Measurements from ENCODE around the gene SH2D3C. TPM values are rescaled to one million over a fixed set of nuclear protein-coding genes. Genes with fewer than 3 reads are reported as not detected.

Gene SH2D3C
- total RNA-seq, 1 donor from 2014 or later = not detected

DNA sequence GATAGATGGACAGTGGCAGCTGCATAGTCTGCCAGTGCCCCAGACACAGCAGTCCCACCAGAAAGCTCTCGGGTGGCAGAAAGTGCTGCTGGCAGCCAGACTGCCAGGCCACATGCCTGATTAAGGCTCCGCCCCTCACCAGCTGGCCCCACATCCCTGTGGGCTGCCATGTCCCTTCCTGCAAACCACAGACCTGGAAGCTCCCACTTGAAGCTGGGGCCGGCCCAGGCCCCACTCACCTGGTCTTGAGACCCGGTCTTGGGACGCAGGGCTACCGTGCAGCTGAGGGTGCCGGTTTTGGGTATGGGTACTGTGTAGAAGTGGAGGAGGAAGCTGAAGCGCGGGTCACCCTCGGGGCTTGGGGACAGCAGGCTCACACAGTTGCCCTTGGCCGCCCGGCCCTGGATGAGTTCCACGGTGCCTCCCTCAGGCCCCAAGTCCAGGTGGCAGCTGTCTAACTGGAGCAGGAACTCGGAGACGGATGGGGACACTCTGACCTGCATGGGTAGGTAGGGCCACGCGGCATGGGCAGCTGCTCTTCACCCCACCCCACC is 39.5 kb upstream of the SH2D3C start:
- FAIRE-seq (no peak), DNase-seq (ENCODE audit: low read depth) (no peak)
- Histone ChIP-seq H3K4me3 (ENCODE audit: low read depth, low read length) (no peak overlapping the region), H3K27me3 (ENCODE audit: control insufficient read depth, insufficient read depth, low read length) (no peaks in the 10 kb centered on the region), H3K36me3 (ENCODE audit: control insufficient read depth, insufficient read depth, low read length) (peaks cover 9% of the 10 kb centered on the region)
- TF ChIP-seq, protein P1, sequence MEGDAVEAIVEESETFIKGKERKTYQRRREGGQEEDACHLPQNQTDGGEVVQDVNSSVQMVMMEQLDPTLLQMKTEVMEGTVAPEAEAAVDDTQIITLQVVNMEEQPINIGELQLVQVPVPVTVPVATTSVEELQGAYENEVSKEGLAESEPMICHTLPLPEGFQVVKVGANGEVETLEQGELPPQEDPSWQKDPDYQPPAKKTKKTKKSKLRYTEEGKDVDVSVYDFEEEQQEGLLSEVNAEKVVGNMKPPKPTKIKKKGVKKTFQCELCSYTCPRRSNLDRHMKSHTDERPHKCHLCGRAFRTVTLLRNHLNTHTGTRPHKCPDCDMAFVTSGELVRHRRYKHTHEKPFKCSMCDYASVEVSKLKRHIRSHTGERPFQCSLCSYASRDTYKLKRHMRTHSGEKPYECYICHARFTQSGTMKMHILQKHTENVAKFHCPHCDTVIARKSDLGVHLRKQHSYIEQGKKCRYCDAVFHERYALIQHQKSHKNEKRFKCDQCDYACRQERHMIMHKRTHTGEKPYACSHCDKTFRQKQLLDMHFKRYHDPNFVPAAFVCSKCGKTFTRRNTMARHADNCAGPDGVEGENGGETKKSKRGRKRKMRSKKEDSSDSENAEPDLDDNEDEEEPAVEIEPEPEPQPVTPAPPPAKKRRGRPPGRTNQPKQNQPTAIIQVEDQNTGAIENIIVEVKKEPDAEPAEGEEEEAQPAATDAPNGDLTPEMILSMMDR (IDR thresholded peaks at IDR 0.05; ENCODE audit: insufficient read depth, low read length, severe bottlenecking) = no peak

DNA sequence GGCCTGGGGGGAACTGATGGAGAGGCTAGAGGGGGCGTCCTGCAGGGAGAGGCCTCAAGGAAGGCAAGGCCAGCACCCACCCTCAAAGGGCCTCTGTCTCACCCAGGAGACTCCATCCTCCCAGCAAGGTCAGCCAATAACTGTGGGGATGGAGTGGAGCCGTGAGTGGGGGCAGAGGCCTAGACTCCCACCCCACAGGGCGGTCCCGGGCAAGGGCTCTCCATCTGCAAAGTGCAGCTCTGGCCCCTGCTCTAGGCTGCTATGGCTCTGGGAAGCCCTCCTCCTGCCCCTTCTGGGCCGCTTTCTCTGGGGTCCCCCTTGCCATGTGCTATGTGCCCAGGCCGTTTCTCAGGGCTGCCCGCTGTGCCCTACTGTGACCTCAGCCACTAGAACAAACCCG is 38.3 kb upstream of the SH2D3C start:
- no peaks in the 10 kb centered on the region for H3K27me3 ChIP-seq (ENCODE audit: control insufficient read depth, insufficient read depth, low read length)
- TF ChIP-seq, protein P1 (IDR thresholded peaks at IDR 0.05; ENCODE audit: insufficient read depth, low read length, severe bottlenecking) = no peak
- DNase-seq (ENCODE audit: low read depth) = no peak
- no peak overlapping the region for H3K4me3 ChIP-seq (ENCODE audit: low read depth, low read length)
- peaks cover 15% of the 10 kb centered on the region for H3K36me3 ChIP-seq (ENCODE audit: control insufficient read depth, insufficient read depth, low read length)
- FAIRE-seq = no peak

DNA sequence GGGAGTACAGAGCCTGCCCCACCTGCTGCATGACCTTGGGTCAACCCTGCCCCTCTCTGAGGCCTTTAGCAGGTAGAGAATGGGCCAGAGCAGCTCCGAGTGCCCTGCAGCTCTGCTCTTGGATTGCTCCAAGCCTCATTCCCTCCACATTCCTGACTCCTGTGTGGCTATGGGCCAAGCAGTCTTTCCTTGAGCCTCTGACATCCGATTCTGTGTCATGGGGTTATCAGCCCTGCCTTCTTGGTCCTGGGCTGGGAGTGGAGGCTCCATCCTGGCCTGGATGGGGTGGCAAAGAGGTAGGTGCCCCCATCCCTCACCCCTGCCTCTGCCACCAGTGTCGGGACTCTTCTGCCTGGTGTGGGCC is 37.9 kb upstream of the SH2D3C start:
- no peak overlapping the region for H3K4me3 ChIP-seq (ENCODE audit: low read depth, low read length)
- no peak for DNase-seq (ENCODE audit: low read depth)
- peaks cover 15% of the 10 kb centered on the region for H3K36me3 ChIP-seq (ENCODE audit: control insufficient read depth, insufficient read depth, low read length)
- no peaks in the 10 kb centered on the region for H3K27me3 ChIP-seq (ENCODE audit: control insufficient read depth, insufficient read depth, low read length)
- FAIRE-seq = no peak
- TF ChIP-seq, protein P1 (IDR thresholded peaks at IDR 0.05; ENCODE audit: insufficient read depth, low read length, severe bottlenecking) = no peak

DNA sequence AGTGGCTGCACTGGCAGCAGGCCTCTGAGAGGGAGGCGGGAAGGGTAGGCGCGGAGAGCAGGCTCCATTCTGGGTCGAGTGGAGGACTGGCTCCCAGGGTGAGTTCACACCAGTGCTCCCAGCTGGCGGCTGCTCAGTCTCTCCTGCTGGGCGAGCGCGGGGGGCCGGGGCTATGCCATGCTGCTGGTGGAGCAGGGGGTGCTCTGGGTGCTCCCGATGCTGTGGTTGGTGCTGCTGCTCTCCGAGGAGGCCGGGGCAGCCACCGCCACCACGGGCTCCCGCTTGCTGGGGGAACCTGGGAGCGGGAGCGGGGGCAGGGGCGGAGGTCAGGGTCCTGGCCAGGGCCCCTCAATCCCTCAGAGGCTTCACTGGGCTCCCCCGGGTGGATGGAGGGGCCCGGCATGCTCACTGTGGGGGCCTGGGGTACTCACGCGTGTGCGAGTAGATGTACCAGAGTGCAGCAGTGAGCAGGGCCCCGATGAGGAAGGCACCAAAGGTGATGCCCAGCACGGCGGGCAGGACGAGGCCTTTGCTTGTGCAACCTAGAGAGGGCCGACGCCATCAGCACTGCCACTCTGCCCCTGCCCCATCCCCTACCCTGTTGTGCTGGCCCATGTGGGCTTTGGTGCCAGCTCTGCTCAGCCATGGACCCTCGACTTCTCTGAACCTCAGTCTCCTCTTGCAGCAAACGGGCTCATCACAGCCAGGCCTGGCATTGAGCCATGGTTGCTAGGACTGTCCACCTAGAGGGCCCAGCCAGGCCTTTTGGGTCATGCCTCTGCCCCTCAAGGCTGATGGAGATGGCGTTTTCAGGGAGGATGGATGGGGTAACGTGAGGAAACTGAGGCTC is 37.3 kb upstream of the SH2D3C start:
- TF ChIP-seq, protein P1 (IDR thresholded peaks at IDR 0.05; ENCODE audit: insufficient read depth, low read length, severe bottlenecking) = no peak
- peaks cover 15% of the 10 kb centered on the region for H3K36me3 ChIP-seq (ENCODE audit: control insufficient read depth, insufficient read depth, low read length)
- FAIRE-seq = no peak
- no peak for DNase-seq (ENCODE audit: low read depth)
- H3K27me3 ChIP-seq (ENCODE audit: control insufficient read depth, insufficient read depth, low read length) = no peaks in the 10 kb centered on the region
- no peak overlapping the region for H3K4me3 ChIP-seq (ENCODE audit: low read depth, low read length)

DNA sequence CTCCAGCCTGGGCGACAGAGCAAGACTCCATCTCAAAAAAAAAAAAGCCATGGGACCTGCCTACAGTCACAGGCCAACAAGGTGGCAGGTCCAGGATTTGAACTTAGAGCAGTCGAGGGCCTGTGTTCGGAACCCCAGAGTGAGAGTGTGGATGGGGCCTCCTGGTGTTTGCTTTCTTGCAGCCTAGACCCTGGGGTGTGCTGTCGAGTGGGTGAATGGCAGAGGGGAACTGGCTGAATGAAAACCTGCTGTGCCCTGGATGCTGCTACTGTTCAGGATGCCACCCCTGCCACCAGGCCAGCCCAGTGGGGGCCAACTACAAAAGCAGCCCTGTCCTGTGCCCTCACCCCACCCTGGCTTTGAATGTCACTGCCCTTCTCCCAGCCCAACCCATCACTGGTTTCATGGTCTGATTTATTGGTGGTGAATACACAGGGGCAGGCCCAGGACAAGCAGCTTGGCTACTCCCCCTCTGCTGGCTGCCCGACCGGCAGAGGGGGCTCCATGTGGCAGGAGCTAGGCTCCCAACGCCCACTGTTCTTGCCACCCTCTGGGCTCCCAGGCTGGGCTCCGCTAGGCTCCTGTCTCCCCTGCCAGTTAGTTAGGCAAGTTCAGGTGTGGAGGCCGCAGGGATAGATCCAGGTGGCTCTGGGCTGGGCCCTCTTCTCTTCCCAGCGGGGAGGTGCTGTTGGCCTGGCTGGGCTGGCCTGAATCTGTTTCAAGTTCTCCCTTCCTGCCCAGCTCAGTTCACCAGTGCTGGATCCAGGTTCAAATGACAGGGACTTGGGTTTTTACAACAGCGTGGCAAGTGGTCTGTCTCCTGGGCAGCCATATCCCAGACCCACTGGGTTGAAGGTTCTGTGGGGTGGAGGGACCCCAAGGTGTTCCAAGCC is 36.4 kb upstream of the SH2D3C start:
- Histone ChIP-seq H3K4me3 (ENCODE audit: low read depth, low read length) (no peak overlapping the region), H3K36me3 (ENCODE audit: control insufficient read depth, insufficient read depth, low read length) (peaks cover 17% of the 10 kb centered on the region), H3K27me3 (ENCODE audit: control insufficient read depth, insufficient read depth, low read length) (no peaks in the 10 kb centered on the region)
- DNase-seq (ENCODE audit: low read depth) (no peak), FAIRE-seq (no peak)
- TF ChIP-seq, protein P1 (IDR thresholded peaks at IDR 0.05; ENCODE audit: insufficient read depth, low read length, severe bottlenecking) = no peak
